NCI-H2081 (cell line): ENCODE data around the gene YES1.
"Not testable (repeated sequence)": the region's sequence is repeated elsewhere in the genome, so short reads cannot be mapped to it uniquely, and the experiment has no call there.

ENCODE experiments used
- DNase-seq, 2 experiments: peaks; one replicate each; lab custom pipeline; 2025; lab: John Stamatoyannopoulos, UW

The YES1 gene

GRCh38 chr18:784470-785172 is 27.4 kb downstream of the YES1 start:
- no peak for DNase-seq

GRCh38 chr18:778194-778927 is 33.7 kb downstream of the YES1 start:
- DNase-seq, result no peak

- DNase-seq, result no peak
Measured at GRCh38 chr18:777021-777420, 35.0 kb downstream of the YES1 start.

- not testable (repeated sequence) for DNase-seq
Measured at GRCh38 chr18:776044-776443, 36.0 kb downstream of the YES1 start.

GRCh38 chr18:774811-775210 is 37.2 kb downstream of the YES1 start:
- no peak for DNase-seq

- no peak for DNase-seq
Measured at GRCh38 chr18:773980-774624, 37.9 kb downstream of the YES1 start.

- no peak for DNase-seq
Measured at GRCh38 chr18:770583-770961, 41.5 kb downstream of the YES1 start.

- DNase-seq, result no peak
Measured at GRCh38 chr18:767961-768360, 44.1 kb downstream of the YES1 start.

GRCh38 chr18:767084-767882 is 44.8 kb downstream of the YES1 start:
- DNase-seq, result no peak

- no peak for DNase-seq
Measured at GRCh38 chr18:766550-766860, 45.5 kb downstream of the YES1 start.

- no peak for DNase-seq
Measured at GRCh38 chr18:765764-766549, 46.1 kb downstream of the YES1 start.

GRCh38 chr18:759864-760263 is 52.2 kb downstream of the YES1 start:
- DNase-seq, result not testable (repeated sequence)

GRCh38 chr18:755506-755905 is 56.5 kb downstream of the YES1 start:
- no peak for DNase-seq

- no peak for DNase-seq
Measured at GRCh38 chr18:754656-755055, 57.4 kb downstream of the YES1 start.

- DNase-seq, result no peak
Measured at GRCh38 chr18:750456-750855, 61.6 kb downstream of the YES1 start.

- no peak for DNase-seq
Measured at GRCh38 chr18:744832-745597, 67.0 kb downstream of the YES1 start.

- peak; percentile 3 to 47 for DNase-seq
Measured at GRCh38 chr18:741931-742512, 70.0 kb downstream of the YES1 start.

- no peak for DNase-seq
Measured at GRCh38 chr18:732371-732770, 79.7 kb downstream of the YES1 start.

GRCh38 chr18:731185-731584 is 80.9 kb downstream of the YES1 start:
- DNase-seq, result no peak

GRCh38 chr18:730692-731091 is 81.3 kb downstream of the YES1 start:
- no peak for DNase-seq

GRCh38 chr18:730120-730519 is 81.9 kb downstream of the YES1 start:
- DNase-seq, result not testable (repeated sequence)
